ENCODE measurements around the gene ZMYM3.

The ZMYM3 gene

DNA sequence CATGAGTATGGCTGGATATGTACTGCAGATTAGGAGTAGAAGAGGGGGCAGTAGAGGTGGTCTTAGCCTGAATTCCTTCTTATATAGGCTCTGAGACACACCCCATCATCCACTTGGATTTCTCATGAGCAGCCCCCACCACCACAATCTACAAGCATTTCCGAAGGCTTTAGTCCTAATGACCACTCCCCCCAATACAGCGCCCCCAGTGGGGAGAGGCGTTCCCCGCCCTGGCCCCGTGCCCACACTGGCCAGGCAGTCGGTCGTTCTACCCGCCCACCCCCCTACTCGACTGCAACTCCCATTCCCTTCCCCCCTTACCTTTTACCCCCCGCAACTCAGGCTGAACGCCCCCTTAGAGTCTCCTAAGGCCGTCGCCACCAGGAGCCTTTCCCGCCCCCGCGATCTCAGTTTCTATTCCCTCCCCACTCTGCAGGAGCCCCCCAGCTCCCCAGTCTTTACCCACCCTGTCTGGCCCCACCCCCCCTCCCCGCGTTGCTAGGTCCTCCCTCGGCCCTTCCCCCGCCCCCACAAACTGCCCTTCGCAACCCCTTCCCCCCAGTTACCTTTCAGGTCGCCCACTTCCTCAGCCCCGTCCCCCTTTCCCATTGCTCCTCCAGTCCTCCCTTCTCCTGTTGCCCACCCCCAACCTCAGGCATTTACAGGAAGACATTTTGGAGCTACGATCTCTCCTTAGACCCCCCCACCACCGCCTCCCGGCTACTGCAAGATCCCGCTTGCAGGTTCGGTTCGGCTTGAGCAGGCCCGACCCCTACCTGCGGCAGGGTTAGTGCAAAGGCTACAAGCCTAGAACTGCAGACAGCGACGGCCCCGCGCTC lies 468 bp downstream of the ZMYM3 start:
- DNase-seq (ENCODE audit: low spot score) = peak; percentile 51

DNA sequence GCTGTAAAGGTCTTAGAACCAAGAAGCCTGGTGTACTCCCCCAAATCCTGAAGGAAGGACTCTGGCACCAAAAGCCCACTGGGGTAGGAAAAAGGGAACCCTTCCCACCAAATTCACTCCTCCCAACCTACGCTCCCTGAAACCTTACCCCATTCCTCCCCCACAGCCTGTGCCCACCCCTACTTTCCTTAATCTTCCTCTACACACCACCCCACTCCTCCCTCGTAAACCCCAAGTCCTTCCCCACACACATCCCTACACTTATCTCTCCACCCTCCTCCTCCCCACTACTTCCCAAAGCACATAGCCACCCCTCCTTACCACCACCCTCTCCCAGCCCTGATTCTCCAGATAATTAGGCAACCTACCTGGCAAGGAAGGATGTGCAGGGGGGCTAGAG lies 1.7 kb downstream of the ZMYM3 start:
- no peak for DNase-seq (ENCODE audit: low spot score)

DNA sequence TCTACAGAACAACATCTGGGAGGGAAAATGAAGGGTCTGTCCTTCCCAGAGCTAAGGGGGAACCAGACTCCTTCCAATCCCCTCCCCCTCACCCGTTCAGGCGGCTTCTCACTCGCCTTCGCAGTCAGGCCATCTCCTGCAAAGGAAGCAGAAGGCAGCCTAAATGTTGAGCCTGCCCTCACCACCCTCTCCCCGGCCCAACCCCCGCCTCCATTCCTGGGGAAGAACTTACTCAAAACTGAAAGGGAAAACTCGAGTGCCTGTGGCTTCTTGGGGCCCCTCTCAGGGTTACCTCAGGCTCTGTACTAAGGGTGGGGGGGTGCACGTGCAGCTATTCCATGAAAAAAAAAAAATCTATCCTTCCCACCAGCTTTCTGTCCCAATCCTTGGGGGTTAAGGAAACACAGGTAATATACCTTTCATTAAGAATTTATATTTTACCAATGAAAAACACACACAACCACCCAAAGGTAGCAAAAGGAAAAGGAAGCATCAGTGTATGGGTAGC lies 2.4 kb downstream of the ZMYM3 start:
- DNase-seq (ENCODE audit: low spot score) = no peak

DNA sequence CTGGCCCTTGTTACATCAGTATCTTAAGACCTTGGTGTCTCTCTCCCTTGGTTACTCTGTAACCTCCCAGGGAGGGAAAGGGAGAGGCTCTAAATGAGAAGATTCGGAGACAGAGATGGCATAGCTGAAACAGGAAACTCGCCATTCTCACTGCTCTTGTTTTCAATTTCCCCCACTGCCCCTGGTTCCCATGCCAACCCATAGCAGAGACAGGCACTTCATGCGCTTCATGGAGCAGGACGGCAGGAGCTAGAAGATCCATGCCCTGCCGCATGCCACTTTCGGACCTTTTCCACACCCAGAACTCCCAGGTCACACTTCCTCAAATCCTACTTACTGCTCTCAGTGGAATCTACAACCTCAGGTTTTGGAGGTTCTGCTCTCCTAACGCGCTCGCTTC lies 3.1 kb downstream of the ZMYM3 start:
- DNase-seq (ENCODE audit: low spot score) = no peak

DNA sequence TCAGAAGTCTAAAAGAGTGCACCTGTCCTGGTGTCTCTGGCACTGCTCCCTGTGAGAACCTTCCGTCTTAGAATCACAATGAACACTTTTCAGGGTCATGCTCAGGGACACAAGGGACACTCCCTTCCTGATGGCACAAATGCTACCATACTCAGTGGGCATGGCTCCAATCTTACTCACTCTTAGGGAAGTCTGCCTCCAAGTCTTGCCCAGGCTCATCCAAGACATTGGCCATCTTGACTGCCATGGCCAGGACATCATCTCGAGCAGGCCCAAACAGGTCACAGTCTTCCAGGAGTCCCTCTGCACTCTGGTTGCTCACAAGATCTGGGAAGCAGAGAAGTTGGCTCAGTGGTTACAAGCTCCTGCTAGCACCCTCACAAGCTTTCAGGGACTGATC lies 8.8 kb downstream of the ZMYM3 start:
- no peak for DNase-seq (ENCODE audit: low spot score)

DNA sequence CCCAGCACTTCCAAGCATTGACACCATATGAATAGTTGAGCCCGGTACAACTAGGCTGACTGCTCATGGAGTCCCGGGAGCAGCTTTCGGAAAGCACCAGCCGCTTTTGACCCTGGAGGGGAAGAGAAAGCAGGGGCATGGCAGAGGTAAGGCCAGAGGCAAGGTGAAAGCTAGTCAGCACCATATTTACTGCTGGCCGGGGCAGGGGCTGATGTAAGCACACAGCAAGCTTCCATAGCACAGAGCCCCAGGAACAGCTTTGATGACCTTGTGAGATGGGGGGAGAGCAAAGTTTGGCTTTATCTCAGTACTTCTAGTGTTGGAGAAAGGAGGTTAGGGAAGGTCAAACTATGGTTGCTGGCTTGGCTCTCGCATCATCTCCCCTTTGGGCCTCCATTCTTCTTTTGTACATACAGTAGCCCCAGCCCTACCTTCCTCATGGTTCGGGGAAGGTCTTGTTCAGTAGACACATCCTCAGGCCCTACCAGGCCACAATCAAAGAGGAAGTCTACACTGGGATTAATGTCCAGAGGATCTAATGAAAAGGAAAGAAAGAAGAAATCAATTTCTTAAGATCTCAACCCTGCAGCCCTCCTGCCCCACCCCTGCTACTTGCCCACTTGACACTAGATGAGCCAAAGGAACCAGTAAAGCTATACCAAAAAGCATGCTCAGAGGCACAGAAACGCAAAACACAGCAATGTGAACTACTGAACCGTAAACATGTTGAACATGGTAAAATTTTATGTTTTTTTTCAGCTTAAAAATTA lies 9.4 kb downstream of the ZMYM3 start:
- DNase-seq (ENCODE audit: low spot score) = no peak

DNA sequence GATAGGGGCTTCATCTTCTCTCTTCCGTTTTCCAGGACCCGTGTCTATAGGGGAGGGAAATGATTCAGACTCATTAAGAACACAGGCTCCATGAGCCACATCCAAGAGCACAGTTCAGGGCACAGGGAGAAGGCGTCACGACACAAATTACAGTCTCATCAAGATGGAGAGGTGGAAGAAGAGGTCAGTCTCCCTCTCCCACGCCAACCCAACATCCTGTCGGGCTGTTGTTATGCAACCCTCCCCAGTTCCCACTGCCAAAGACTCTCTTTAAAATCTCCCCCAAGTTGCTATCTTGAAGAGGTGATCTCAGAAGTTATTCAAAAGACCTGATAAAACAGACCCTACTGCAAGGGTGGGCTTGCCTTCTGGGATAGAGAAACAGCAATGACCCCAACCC lies 12.6 kb downstream of the ZMYM3 start:
- no peak for DNase-seq (ENCODE audit: low spot score)

DNA sequence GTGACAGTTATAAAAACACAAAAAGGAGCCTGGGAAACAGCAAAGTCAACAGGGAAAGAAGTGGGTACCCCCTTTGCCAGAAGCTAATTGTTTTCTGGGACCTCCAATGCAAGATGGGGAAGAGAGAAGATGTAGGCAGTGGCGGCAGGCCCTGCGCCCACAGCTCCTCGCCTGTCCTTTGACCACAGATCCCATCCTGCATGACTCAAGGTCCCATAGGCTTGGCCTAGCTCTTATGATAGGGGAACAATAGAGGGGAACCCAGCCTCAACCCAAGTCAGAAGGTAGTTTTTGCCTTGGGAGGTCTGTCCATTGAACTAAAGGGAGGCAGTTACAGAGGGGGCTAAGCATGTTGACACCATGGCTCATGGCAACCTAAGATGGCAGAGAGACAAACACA lies 14.2 kb downstream of the ZMYM3 start:
- no peak for DNase-seq (ENCODE audit: low spot score)

DNA sequence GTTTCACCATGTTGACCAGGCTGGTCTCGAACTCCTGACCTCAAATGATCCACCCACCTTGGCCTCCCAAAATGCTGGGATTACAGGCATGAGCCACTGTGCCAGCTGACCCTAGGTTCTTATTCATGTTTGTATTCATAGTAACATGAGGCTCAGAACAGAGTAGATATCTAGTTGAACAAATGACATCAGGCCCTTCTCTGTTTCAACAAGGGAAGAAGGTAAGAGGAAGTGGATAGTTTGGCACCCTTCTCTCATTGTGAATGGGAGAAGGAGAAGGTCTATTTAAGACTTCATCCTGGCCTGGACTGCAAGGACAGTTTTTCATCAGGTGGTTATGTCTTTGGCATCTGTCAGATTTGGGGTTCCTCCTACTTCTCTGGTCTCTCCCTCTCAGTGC lies 17.1 kb downstream of the ZMYM3 start:
- DNase-seq (ENCODE audit: low spot score) = no peak

DNA sequence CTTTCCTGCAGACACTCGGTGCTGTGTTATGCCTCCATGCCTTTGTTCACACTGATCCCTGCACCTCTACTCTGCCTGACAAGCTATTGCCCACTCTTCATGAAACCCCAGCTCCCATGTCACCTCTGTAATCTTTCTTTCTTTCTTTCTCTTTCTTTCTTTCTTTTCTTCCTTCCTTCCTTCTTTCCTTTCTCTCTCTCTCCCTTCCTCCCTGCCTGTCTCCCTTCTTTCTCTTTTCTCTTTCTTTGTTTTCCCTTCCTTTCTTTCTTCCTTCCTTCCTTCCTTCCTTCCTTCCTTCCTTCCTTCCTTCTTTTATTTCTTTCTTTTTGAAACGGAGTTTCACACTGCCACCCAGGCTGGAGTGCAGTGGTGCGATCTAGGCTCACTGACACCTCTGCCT lies 18.5 kb downstream of the ZMYM3 start:
- DNase-seq (ENCODE audit: low spot score) = no peak

DNA sequence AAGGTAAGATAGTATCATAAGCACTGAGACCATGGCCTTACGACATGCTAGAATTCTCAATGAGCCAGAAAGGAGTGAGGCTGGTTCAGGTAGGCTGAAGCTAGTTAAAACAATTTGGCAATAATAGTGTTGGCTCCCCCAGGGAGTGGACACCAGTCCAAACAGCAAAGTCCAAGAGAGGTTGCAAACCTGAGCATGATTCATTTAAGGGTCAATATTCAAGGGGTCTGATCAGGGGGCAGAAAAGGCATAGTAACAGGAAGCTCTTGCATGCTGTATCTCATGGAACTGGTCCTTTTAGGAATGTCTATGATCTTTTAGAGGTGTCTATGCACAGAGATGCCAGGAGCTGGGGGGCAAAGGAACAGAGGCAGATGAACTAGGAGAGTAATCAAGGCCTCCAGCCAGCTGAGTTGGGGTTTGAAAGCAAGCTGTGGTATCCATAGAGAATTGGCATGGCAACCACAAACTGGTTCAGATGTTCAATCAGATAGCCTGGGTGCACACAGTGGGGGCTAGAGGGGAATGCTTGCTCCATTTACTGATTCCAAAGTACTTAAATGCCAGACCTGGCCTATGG lies 25.8 kb downstream of the ZMYM3 start:
- DNase-seq (ENCODE audit: low spot score) = no peak

DNA sequence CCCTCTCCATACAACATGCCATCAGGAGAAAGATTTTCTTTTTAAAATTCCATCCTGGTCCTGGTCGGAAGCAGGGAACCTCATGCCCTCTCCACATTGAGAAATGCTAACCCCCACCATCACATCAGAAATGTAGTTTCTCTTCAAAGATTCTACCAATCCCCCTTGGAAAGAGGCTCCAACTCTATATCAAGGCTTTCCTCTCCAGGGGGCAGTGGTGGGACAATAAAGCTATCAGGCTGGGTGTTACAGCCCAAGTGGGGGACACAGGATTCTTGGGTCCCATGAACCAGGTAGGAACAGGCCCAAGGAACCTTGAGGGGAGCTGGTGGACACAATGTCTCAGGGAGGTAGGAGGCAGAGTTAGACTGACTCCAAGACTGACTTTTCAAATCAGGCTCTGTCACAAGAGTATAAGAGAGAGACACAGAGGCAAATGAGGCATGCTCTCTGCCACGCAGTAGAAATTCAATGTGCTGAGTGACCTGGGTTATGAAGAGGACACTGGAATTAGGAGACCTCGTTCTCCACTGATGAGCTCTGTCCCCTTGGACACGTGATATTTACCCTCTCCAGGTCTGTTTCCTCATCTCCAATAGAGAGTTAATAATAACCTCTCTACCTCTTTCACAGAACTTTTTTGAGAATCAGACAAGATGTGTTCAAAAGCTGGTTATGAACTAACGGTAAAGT lies 26.4 kb downstream of the ZMYM3 start:
- DNase-seq (ENCODE audit: low spot score) = peak; percentile 10

DNA sequence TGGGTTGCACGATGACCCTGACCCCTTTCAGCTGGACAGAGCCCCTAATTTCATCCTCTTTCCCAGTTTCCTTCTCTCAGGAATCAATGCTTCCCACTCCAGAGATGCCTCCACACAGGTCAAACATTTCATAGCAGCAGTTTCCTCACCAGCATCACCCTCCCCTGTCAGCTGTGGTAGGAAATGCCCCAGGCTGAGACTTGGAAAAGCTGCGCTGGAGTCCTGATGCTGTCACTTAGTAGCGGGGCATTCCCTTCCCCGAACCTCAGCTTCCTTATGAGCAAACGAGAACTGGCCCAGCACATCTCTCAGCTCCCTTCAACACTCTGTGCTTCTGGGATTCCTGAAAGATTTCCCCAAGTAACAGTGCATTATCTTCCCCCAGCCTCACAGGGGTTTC lies 28.3 kb downstream of the ZMYM3 start:
- DNase-seq (ENCODE audit: low spot score) = no peak

DNA sequence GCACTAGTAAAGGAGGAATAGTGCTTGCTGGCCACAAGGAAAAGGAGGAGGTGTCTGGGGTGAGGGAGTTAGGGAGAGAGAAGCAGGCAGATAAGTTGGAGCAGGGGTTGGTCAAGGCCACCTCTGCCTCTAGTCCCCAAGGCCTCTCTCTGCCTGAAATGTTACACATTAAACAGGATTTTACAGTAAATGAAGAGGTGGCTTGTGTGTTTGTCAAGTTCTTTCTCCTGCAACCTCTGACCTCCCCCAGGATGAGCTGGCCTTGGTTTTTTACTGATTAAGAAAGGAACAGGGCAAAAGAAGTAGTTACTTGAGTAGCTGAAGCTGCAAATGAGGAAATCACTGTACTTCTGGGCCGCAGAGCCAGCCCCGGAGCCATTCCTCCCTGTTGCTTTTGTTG lies 28.9 kb downstream of the ZMYM3 start:
- DNase-seq (ENCODE audit: low spot score) = no peak

DNA sequence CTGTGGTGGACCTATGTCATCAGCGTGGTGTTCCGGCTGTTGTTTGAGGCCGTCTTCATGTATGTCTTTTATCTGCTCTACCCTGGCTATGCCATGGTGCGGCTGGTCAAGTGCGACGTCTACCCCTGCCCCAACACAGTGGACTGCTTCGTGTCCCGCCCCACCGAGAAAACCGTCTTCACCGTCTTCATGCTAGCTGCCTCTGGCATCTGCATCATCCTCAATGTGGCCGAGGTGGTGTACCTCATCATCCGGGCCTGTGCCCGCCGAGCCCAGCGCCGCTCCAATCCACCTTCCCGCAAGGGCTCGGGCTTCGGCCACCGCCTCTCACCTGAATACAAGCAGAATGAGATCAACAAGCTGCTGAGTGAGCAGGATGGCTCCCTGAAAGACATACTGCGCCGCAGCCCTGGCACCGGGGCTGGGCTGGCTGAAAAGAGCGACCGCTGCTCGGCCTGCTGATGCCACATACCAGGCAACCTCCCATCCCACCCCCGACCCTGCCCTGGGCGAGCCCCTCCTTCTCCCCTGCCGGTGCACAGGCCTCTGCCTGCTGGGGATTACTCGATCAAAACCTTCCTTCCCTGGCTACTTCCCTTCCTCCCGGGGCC lies 29.7 kb downstream of the ZMYM3 start:
- no peak for DNase-seq (ENCODE audit: low spot score)

DNA sequence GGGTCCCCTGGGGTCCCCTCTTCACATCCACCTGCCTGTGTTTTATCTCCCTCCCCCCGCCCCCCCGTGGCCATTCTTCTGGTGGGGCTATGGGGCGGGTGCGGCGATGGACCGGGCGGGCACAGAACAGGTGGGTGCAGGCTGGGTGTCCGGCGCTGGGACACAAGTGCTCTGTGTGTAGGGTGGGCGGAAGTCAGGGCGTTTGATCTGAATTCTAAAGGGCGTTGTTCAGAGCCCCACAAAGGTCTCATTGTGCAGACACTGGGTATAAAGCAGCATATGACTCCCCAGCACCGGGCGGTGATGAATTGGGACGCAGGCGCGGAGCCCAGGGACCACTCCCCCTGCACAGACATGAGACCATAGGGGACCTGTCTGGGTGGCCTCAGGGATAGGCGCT lies 31.0 kb downstream of the ZMYM3 start, which contains the start of gene GJB1:
Gene GJB1 (plus strand): TSS at position 296 of the 400 bp plus-strand sequence. CDS start 484 bp downstream, outside the sequence.
- no peak for DNase-seq (ENCODE audit: low spot score)

DNA sequence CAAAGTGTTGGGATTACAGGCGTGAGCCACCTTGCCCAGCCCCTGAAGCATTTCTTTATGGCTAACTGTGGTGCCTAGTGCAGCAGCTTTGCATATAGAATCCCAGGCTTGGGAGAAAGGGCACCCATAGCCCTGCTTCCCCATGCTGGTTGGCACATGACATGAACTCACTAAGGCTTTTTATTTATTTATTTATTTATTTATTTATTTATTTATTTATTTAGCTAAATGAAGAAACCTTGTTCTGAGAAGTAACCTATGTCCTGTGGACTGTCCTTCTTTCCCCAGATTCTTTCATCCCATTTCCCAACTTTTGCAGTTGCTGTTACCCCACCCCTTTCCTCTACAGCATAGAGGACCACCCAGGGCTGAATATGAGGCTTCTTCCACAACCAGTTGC lies 32.8 kb downstream of the ZMYM3 start:
- DNase-seq (ENCODE audit: low spot score) = no peak

DNA sequence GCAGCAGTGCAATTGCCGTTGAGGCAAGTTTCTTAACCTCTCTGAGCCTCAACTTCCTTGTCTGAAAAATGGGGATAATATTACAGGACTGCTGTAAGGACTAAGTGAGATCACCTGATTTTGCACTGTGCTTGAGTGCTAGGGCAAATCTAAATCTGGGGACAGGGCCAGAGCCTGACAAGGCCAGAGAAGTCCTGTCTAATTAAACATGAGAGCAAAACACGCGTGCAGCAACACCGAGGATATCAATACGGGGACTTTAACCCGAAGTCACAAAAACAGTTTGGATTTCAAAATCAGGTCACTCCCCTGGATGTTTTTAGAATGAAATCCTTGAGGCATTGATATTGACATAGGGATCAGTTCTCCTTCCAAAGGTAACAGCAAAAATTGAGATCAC lies 36.6 kb downstream of the ZMYM3 start:
- DNase-seq (ENCODE audit: low spot score) = no peak

DNA sequence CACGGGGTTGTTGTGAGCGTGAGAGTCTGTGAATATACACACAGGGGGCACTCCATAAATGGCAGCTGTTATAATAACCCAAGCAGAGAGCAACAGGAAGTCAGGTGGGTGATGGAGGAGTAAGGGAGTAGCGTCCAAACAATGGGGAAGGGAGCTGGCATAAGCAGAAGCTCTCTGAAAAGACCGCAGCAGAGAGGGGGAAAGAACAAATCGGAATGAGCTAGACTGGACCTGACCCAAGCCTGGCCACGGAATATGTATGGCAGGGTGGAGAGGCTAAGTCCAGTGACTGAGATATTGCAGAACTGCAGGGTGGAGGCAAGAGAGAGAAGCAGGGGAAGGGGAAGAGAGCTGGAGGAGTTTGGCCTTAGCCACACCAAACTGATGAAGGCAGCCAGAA lies 37.5 kb downstream of the ZMYM3 start:
- no peak for DNase-seq (ENCODE audit: low spot score)

DNA sequence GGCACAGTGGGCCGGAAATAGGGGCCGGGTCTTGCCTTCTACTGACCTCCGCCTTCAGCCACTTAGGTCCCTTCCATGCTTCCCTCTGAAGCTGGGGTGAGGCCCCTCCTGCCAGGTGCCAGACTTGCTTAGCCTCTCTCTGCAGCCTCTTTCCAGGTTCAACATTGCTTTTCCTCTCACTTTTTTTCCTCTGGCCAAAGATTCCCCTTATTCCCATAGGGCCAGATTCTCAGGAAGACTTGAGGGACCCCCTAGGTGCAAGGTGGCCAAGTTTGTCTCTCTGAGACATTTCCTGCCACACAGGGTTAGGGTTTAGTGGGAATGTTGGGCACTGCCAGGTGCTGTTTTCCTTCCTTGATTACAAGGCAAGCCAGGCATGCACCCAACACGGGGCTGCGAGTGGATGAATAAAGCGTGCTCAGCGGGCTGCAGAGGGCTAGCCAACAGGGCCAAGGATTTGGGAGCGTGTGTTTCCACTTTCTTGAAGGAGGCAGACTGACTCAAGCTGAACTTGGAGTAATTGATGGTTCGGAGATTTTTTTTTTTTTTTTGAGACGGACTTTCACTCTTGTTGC lies 38.5 kb downstream of the ZMYM3 start:
- DNase-seq (ENCODE audit: low spot score) = no peak

DNA sequence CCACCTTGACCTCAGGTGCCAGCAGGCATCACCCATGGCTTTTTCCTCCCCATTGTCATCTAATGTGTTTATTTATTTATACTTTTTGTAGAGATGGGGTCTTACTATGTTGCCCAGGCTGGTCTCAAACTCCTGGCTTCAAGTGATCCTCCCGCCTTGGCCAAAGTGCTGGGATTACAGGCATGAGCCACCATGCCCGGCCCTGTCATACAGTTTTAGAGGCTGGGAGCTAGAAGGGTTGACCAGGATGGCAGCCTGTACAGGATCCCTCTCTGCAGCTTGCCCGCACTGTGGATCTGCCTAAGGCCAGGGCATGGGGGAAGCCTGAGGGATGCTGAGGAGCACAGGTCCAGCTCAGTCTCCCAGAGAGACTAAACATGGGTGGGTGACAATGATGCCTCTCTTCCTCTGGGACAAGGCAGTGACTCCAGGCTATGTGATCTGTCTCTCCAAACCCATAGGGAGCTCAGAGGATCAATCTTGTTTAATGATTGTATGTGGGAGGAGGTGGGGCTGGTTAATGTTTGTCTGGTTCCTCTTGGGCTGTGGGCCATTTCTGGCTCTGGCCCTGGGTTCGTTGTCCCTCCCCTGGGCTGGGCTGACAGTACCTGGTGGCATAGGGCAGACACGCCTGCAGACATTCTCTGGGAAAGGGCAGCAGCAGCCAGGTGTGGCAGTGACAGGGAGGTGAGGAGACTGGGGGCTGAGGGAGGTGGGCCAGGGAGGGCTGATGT lies 39.2 kb downstream of the ZMYM3 start:
- DNase-seq (ENCODE audit: low spot score) = no peak

All from NAMALWA (cell line).